Articular chondrocyte of knee joint (primary cell): ENCODE data around the gene NCLN. TPM values are rescaled to one million over a fixed set of nuclear protein-coding genes. Genes with fewer than 3 reads are reported as not detected.

Experiments used
- total RNA-seq: library from RNA; depleted of rRNA; stranded (reverse); fragments of >200 nt; gene quantifications from 2 replicates; pipeline ENCODE4 v1.2.3, GENCODE V29; 2012

The NCLN gene
- total RNA-seq, result 31.2 and 31.9 TPM in 2 replicates

GRCh38 chr19:3185461-3186159 is at the start of gene NCLN:
Gene NCLN (plus strand): TSS chr19:3185930. CDS start chr19:3186031, 101 bp downstream.

GRCh38 chr19:3135961-3136683 is 49.6 kb upstream of the NCLN start, which contains the start of gene GNA15:
Gene GNA15 (plus strand): TSS chr19:3136033. CDS start chr19:3136451, 418 bp downstream.

GRCh38 chr19:3178377-3178972 is 7.3 kb upstream of the NCLN start, which contains the start of gene S1PR4:
Gene S1PR4 (plus strand): TSS chr19:3178769. CDS start chr19:3178793, 24 bp downstream.

GRCh38 chr19:3224346-3225168 is 38.8 kb downstream of the NCLN start, which contains the start of gene CELF5:
Gene CELF5 (plus strand): TSS chr19:3224661. CDS start chr19:3224740, 79 bp downstream.

Other genes starting within 250 kb of the NCLN start
- gene ZNF77, start 241.0 kb upstream of the NCLN start, total RNA-seq, result 3.8 and 4.6 TPM in 2 replicates
- 2.7 and 2.8 TPM in 2 replicates for gene TLE6, start 208.4 kb upstream of the NCLN start, total RNA-seq
- 4.5 and 8.1 TPM in 2 replicates for gene TLE2, start 156.7 kb upstream of the NCLN start, total RNA-seq
- 174 and 211 TPM in 2 replicates for gene TLE5, start 123.4 kb upstream of the NCLN start, total RNA-seq
- 42.6 and 51.4 TPM in 2 replicates for gene GNA11, start 91.6 kb upstream of the NCLN start, total RNA-seq
- not detected in 2 replicates for gene GNA15, start 49.9 kb upstream of the NCLN start, total RNA-seq
- gene S1PR4, start 7.2 kb upstream of the NCLN start, total RNA-seq, result not detected in 2 replicates
- 0.13 and 0.22 TPM in 2 replicates for gene CELF5, start 38.7 kb downstream of the NCLN start, total RNA-seq
- 80.0 and 85.8 TPM in 2 replicates for gene NFIC, start 180.7 kb downstream of the NCLN start, total RNA-seq